GM21576 (cell line): ENCODE data around the gene FANK1.

Experiments
- ATAC-seq: cut with Tn5 transposase; IDR thresholded peaks from one replicate; pipeline ENCODE4 v1.9.1; 2021; ENCODE audit warnings: mild to moderate bottlenecking, moderate library complexity; ENCODE audit not compliant: unreplicated experiment

The FANK1 gene

DNA sequence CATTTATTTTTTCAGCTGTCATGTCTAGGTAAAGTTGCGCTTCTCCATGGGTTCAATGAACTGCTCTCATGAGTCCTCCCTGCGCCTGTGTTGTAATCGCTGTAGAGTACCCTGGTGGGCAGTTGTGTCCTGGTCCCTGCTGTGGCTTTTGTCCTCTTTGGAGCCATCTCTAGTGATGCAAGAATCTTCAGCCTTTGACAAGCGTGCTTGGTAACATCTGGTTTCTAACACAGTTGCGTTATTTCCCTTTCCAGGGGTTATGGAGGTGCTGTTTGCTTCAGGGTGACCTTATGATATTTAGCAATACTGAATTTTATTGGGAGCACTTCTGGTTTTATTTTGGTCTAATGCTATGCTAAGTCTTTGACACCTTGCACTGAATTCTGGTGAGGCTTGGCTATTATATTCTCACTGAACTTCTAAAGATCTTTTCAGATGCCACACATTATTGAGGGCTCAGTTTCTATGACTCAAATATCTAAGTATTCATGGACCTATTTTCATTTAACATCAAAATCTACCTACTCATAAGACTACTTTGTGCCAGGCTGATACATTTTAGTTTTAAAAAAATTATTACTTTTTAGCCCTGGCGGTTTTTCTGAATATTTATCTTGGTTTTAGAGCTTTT is 88.6 kb downstream of the FANK1 start:
- ATAC-seq = no peak

DNA sequence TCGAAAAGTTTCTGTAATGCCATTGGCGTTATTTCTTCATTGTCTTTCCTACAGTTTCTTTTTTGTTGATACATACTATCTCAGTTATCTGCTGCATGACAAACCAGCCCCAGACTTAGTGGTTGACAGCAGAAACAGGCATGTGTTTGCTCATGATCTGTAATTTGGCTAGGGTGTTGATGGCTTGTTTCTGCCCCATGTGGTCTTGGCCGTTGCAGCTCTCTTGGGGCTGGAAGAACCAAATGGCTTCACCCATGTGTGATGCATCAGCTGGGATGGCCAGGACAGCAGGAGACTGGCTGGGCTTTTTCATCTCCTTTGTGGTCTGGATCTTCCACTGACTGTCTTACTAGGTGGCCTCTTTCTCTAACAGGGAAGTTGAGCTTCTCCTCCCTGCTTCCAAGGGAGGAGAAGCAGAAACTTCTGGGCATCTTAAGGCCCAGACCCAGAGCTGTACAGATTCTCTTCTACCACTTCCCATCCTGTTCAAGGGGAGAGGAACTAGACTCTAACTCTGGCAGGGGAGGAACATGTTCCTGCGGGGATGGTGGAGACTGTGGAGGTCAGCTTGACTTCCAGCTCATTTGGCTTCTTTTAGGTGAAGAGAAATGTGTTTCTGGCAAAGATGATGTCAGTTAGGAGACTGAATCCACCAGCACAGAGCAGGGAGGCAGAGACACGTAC is 89.3 kb downstream of the FANK1 start:
- no peak for ATAC-seq

DNA sequence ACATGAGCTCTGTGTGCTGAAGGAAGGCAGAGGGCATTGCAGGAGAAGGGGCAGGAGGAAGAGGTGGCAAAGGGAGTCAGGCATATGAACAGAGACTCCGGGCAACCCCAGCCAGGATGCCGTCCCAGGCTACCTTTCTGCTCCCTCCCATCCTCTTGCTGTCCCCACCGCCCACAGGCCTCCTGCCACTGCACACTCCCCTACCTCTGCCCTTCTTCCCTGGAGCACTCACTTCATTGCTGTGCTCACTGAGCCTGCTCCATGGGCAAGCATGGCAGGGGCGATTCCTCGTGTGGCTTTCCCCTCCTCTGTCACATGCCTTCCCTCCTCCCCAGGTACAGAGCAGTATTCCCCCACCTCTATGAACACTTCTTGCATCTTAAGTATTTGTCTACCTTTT is 93.4 kb downstream of the FANK1 start:
- ATAC-seq = no peak

DNA sequence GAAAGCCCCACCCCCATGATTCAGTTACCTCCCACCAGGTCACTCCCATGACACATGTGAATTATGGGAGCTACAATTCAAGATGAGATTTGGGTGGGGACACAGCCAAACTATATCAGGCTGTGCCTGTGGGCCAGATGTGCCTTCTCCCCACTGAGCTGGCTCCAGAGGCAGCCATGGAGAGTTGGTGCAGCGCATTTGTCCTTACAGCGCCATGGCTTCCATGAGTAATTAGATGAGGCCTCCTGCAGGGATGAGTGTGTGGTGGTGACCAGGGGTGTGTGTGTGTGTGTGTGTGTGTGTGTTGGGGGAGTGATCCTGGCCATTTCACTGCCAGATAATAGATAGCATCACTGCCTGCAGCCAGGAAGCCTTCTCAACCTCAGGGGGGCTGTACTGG is 94.6 kb downstream of the FANK1 start:
- ATAC-seq = no peak

DNA sequence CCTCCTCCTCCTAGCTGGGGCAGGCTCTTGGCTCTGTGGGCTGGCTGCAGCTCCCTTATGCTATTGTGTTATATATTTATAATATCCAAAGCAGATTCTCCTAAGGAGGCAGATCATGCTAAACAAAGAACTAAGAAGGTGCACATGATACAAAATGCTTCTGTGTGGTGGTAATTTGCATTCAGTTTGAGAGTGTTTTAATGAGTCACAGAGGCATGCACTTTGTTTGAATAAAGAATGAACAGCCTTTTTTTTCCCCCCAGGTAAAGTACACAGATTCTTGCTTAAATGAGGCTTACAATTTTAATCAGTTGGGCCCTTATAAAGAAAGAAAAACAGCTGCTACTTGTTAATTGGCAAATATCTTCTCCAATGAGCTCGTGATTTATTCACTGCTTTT is 95.0 kb downstream of the FANK1 start:
- no peak for ATAC-seq

DNA sequence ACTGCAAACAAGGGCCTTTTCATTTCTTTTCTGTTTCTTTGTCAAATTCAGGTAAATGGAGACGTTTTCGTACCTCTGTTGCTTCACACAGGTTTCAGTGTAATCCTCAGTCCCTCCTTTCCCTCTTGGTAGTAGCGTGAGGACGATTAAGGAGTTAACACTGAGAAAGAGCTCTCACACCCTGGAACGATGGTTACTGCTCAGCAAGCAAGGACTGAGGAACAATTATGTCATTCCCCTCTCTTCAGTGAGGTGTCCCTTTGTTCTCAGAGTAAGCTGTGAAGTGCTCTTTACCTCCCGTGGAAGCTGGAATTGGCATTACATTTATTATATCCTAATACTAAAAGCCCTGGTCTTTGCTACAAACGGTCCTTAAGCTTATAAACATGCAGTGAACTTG is 95.9 kb downstream of the FANK1 start:
- ATAC-seq = no peak

DNA sequence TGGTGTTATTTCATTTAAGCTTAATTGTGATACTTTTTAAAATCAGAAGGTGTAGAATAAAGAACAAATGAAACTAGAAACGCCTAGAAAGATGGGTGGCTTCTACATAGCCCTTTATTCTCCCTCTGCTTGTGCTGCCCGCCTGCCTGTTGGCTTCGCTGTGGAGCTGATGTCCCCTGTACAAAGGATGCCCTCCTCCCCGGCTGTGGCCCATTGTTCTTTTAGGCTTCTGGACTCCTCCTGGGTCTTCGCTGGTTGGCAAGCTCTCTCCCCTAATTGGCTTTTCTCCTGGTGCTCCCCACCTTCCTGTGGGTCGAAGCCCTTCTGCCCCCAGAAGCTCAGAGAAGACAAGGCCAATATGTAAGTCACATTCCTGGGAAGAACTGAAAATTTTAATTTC is 98.2 kb downstream of the FANK1 start:
- no peak for ATAC-seq

DNA sequence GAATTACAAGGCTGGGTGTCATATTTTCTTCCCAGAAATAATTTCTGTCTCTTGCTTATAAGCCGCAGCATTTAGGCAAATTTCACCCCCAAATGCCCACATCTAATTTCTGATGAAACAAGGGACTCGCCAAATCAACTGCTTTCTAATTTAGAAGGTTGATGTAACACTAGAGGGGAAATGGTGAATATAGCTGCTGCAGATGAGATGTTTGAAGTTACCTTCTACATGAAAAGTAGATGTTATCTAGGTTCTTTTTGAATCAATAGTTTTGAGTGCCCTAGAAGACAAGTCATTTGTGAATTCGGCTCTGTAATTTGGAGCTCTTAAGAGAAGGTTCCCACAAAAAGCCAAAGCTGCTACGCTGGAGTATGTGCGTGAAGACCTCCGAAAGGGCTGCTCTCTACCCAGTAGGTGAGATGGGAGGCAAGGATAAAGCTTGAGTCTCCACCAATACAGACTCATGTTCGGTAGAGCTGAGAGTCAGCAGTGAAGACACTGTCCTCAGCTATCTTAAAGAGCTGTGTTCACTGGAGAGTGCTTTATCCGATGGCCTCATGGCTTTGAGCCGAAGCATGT is 99.5 kb downstream of the FANK1 start:
- ATAC-seq = no peak

DNA sequence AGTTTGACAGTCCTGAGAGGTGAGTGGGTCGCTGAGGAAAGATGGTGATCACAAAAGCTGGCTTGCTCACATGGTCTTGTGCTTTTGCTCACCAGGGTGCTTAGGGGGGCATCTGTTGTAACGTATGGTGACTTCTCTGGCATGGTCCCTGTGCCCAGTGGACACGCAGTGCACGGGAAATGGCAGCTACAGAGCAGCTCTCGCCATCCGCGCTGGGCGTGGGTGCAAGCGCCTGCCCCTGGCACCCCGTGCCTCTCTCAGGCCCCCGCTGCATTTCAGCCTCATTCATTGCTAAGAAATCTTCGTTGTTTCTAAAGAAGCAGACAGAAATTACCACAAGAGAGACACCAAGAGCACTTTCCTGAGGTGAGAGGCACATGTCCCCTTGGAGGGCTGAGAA is 101.2 kb downstream of the FANK1 start:
- no peak for ATAC-seq

DNA sequence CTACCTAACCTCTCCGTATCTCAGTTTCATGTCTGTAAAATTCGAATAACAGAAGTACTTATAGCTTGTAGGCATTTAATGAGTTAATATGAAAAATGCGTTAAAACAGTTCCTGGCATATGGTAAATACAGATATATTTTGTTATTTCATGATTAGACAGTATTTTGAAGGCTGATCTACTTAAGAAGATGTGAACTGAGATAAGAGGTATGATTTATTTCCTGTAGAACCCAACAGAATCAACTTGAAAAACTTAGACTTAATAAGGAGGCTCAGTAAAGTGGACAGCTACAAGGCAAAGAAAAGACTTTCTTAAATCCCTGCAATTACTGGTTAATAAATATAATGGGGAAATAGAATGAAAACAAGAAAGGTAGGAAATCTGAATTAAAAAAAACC is 103.3 kb downstream of the FANK1 start:
- no peak for ATAC-seq

DNA sequence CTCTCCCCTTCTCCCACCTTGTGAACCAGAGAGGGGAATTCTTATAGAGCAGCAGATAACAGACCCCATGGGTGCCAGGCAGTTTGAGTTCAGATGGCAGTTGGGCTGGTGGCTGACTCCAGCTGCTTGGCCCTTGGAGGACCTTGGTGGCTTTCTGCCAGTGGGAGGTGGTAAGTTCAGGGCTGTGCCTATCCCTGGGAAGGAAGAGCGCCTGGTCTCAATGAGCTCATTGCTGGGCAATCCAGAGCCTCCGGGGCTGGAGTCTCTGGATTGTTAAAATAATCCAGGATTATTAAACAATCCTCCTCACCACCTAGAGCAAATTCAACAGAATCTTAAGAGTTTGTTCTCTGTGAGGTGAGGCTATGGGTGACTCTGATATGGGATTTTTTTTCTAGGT is 105.2 kb downstream of the FANK1 start:
- no peak for ATAC-seq

DNA sequence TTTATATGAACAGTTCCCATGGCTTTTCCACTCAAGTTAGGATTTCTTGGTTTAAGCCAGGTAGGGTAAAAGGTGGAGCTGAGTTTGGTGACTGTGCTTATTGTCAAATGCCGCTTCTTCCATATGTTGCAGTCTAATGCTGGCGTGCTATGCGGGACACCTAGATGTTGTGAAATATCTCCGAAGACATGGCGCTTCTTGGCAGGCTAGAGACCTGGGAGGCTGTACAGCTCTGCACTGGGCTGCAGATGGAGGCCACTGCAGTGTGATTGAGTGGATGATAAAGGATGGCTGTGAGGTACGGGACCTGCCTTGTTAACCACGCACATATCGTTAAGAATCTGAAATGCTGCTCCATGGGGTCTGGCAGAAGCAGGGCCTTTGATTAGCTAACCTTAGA is 108.4 kb downstream of the FANK1 start:
- no peak for ATAC-seq

DNA sequence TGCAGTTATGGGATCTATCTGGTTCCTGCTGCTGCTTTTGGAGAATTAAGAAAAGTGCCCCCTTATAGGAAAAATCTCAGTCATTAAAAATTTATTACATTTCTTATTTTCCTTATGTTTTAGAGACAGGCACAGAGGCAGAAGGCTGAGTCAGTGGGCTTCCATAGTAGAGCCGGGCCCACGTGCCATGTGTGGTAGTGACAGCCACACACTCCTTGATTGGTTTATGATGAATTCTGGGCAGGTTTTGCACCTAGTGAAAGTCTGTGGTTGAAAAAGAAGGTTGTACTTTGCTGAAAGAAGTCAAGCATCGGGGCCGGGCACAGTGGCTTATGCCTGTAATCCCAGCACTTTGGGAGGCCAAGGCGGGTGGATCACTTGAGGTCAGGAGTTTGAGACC is 109.9 kb downstream of the FANK1 start:
- ATAC-seq = no peak

DNA sequence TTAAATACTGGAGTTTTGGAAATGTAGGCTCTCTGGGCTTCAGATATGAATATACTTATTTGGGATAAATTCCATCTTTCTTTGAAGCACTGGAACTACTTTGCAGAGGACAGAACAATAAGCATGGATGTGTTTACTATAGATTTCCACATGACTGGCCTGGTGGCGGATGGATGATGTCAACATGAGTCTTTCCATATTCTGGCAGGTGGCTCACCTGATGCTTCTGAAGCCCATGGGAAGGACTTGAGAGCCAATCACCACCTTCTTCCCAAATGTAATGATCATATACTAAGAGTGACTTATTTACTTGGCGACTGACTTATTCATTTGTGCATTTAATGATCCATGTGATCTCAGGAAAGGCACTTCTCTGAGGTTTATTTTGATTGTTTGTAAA is 110.5 kb downstream of the FANK1 start:
- ATAC-seq = no peak

DNA sequence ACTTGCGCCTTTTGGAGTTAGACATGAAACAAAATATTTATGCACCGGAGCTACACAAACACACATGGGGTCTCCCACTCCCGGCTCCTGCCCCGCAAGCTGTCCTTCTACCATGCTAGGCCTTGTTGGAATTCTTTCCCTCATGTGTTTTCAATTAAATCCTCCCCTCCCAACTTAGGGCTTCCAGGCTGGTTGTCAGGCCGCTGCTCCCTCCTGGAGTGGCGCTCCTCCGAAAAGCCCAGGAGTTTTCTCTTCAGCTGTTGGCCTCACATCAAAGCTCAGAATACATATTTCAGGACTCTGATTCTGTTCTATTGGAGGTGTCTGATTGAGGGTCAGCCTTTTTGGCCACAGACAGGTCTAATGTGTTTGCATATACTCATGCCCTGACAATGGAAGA is 113.3 kb downstream of the FANK1 start:
- no peak for ATAC-seq

DNA sequence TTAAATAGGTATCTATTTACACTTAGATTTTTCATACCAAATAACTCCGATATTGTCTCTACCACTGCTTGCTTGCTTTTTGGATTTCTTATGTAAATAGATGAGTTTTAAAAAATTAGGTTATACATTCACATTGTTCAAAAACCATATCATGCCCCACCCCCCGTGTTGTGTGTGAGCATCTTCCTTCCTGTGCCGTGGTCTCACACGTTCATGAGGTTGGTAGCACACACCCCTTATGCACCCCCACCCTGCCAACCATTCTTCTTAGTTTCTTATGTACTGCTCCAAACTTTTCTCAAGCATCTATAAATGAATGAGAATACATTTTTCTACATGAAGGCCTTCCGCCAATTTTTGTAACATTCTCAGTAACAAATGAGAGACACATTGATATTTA is 115.6 kb downstream of the FANK1 start:
- no peak for ATAC-seq

DNA sequence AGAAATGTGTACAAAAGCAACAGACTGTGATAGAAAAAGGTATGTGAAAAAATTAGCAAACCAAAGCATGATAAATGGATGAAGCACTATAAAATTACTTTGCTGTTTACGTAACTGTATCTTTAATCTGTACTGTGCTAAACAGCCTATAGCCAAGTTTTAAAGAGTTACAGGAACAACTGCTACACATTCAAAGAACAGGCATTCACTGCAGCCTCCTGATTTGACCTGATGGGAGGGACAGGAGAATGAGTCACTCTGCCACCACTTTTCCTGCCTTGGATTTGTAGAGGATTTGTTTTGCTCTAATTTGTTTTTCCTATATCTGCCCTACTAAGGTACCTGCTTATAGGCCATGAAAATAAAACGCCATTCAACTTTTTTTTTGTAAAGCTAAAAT is 116.1 kb downstream of the FANK1 start:
- no peak for ATAC-seq

DNA sequence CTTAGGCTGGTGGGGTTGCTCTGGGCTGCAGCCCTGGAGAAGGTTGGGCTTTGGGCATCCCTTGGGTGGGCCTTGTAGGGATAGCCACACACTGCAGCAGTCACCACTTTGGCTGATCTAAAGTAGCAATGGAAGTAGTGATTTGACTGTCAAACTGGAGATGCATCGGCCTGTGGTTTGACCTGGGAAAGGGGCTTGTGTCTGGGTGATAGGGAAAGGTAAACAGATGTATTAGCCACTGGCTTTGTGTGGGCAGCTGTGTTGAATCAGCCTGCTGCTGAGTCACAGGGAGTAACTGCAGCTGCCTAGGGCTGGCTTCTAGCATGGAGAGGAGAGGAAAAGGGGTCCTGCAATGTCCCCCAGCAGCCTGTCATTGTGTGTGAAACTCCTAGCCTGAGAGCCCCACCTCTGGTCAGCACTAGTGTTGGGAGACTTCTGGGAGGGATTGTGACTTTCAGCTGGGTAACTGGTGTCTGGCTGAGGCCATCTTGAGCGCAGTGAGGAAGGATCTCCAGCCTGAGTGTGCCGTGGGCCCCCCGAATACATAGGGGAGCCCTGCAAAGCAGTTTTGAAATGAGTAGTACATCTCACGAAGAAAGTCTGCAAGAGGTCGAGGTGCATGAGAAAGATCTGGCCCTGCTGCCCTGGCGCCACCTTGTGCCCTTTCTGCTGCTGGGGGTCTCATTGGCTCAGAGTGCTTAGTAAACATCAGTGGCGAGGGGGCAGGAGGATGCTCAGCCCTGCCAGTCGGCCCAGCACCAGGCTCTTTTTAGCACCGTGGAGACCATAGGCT is 117.3 kb downstream of the FANK1 start:
- ATAC-seq = peak; percentile 72

DNA sequence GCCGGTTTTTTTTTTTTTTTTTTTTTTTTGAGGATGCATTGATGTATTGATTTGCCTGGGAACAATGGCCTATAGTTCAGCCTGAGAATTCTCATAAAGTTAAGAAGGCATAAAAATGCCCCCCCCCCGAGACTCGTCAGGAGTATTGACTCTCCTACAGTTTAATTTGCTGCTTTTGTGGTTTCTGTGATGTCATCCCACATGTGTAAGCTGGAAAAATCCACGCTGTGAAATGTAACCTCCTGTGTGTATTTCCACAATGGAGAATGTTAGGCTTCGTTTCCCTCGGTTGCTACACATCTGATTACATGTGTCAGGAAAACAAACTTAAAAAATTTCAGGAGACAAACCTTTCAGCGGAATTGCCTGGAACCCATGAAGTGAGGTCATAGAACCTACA is 117.9 kb downstream of the FANK1 start:
- no peak for ATAC-seq

DNA sequence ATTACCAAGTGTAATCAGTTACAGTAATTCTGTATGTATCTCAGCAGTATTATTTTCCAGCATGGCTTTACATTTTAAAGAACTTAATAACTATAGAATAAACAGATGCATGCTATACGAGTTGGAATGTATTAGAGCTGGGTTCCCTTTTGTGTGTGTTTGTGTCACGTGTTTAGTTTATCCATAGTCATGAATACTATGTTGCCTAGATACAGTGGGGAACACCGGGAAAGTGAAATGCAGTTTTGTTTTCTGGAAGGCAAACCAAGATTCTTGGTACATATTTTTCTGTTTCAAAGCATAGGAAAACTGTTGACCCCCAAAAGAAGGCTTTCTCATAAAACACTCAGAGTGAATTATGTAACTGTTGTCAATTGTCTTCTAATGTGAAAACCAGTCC is 119.0 kb downstream of the FANK1 start:
- no peak for ATAC-seq

DNA sequence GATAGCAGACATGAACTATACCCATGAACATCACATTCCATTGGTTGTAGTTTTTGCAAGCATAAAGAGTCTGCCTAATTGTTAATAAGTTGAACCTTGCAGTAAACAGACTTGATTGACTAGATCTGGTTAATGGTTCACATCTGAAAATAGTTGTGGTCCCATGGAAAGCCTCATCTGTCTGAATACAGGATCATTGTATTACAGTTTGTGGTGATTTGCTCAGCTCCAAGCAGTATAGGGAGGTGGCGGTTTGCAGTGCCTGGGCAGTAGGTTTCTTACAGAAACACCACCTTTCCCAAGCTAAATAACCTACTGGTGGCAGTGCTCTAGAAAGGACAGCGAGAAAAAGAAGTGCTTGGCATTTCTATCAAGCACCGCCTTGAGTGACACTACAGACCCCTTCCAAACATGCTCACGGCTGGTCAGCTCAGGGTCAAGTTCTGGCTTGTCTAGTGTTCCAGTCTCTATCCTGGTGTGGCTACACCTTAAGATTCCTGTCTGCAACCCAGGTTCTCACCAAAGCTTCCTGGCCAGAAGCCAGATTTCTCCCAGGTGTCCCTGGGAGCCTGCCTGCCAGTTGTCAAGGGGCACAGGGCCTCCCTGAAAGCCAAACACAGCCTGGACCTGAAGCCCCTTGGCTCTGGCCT is 119.9 kb downstream of the FANK1 start:
- ATAC-seq = no peak
